Skin epidermis (tissue), 12 donors: ENCODE results near the gene YEATS2.
"Not testable (repeated sequence)": the region's sequence is repeated elsewhere in the genome, so short reads cannot be mapped to it uniquely, and the experiment has no call there.

ENCODE experiments used
- H3K27ac ChIP-seq, 21 experiments: fragments of 200-600 bp; sonication (generic) in 11 of 21; one replicate each; pipeline ENCODE4 v1.5.0; 2020; ENCODE audit warnings: mild to moderate bottlenecking in 3 of 21, inconsistent platforms in 2 of 21, moderate library complexity in 2 of 21
- H3K4me3 ChIP-seq, 7 experiments: fragments of 200-600 bp; sonication (generic) in 2 of 7; one replicate each; pipeline ENCODE4 v1.5.0; 2020; ENCODE audit warnings: inconsistent platforms in 2 of 7, mild to moderate bottlenecking in 2 of 7, moderate library complexity in 1 of 7

The YEATS2 gene

DNA sequence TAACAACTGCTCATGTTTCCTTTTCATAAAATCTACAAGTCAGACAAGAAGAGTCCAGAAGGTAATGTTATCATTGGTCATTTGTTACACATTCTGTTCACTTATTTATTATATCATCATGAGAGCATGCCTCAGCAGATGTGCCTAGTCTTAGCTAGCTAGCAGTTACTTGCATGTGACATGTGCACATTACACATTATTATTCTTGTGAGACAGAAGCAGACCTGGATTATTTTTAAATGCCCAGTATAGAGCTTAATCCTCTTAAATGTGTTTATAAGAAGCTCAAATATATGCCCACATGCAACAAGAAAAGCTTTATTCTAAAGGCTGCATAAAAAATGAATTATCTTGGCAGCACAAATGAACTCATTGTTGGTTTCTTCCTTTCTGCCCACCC is 12.6 kb downstream of the YEATS2 start:
- H3K27ac ChIP-seq: no peak overlapping the region
- H3K4me3 ChIP-seq: no peak overlapping the region

DNA sequence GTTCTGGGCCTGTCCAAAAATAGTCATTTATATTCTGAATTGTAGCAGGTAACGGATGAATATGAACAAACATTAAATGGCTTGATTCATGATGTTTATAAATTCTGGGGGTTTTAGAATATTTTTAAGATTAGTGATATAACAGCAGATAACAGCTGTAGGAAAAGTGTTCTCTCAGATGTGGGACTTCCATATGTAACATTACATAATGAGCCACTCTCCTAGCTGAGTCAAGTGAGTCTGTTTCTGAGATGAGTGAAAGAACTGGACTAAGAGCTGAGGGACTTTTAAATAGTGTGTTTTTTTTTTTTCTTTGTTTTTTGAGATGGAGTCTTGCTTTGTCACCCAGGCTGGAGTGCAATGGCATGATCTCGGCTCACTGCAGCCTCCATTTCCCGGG is 13.9 kb downstream of the YEATS2 start:
- H3K27ac ChIP-seq: no peak overlapping the region
- H3K4me3 ChIP-seq: no peak overlapping the region

DNA sequence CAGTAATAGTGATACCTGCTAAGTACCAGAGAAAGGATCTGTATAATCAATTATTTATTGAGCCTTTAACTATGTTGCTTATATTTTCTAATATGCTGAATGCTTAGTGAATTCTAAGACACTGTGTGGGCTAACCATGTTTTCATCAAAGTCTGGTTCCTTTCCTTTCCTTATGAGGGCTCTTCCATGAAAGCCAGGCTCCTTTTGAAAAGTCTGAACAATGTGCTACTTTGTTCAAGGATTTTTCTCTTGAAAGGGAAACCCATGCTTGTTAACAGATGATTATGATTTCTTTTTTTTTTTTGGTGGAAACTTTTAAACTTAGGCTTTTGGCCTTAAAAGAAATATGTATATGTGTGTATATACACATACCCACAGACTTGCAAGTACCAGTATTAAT is 17.0 kb downstream of the YEATS2 start:
- H3K4me3 ChIP-seq: no peak overlapping the region

DNA sequence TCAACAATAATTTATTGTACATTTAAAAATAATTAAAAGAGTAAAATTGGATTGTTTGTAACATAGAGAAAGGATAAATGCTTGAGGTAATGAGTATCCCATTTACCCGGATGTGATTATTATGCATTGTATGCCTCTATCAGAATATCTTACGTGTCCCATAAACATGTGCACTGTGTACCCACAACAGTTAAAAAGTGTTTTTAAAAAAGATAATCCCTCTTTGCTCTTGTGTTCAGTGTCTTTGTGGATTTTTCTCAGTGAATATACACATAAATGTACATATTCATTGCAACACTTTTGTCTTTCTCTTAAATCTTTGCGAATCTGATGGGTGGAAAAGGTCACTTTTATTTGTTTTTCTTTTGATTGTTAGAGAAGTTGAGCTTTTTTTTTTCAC is 20.4 kb downstream of the YEATS2 start:
- Histone ChIP-seq H3K4me3 (no peak overlapping the region), H3K27ac (no peak overlapping the region)

More for the DNA sequence above, 17.0 kb downstream of the YEATS2 start:
- no peak overlapping the region for H3K27ac ChIP-seq

DNA sequence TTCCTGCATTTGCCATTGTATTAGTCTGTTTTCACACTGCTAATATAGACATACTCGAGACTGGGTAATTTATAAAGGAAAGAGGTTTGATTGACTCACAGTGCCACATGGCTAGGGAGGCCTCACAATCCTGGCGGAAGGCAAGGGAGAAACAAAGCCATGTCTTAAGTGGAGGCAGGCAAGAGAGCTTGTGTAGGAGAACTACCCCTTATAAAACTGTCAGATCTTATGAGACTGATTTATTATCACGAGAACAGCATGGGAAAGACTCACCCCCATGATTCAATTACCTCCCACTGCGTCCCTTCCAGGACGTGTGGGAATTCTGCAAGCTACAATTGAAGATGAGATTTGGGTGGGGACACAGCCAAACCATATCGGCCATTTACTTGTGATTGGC is 27.8 kb downstream of the YEATS2 start:
- Histone ChIP-seq H3K27ac (no peak overlapping the region), H3K4me3 (no peak overlapping the region)

DNA sequence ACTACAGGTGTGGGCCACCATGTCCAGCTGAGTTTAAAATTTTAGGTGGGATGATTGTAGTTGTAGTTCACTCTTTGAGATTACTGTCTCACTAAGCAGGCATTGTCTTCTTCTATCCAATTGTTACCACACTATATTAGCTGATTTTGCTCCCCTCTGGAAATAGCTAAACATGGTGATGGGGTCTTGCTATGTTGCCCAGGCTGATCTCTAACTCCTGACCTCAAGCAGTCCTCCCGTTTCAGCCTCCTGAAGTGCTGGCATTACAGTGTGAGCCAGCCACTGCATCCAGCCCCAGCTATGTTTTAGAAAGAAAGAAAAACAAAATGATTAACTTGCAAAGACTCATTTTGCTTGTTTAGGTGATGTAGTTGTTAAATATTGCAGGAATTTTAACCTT is 30.6 kb downstream of the YEATS2 start:
- no peak overlapping the region for H3K27ac ChIP-seq

DNA sequence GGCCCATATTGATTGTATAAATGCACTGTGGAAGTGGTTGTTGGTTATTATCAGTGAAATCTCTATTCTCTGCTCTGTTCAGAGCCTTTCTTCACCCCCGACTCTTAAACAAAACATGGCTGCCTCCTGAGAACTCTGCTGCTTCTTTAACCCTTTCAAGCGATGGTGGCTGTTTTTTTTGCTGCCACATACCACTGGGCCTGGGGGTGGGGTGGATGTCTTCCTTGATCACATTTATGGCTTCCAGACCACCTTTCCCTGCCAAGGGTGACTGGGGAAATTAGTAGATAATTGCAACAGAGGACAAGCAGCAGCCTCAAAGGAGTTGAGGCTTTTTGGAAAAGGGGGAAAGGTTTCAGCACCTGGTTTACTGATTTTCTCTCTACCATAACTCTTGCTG is 32.8 kb downstream of the YEATS2 start:
- H3K27ac ChIP-seq: no peak overlapping the region
- H3K4me3 ChIP-seq: no peak overlapping the region

More for the DNA sequence above, 30.6 kb downstream of the YEATS2 start:
- no peak overlapping the region for H3K4me3 ChIP-seq

DNA sequence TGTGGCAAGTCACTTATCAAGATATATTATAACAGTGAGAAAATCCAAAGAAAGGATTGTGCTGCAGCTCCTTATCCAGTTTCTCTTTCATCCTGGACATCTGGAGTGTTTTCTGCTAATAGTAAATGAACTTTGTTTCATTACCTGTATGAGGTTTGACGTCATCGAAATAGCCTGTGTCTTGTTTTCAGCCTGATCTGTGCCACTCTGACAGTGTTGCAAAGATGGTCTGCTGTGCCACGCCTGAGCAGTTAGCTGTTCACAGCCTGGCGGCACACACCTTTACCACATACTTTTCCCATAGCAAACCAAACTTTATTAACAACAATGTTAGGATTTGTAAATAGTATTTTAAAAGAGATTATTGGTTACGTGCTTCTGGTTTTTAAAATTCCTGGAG is 34.0 kb downstream of the YEATS2 start:
- Histone ChIP-seq H3K27ac (no peak overlapping the region), H3K4me3 (no peak overlapping the region)

DNA sequence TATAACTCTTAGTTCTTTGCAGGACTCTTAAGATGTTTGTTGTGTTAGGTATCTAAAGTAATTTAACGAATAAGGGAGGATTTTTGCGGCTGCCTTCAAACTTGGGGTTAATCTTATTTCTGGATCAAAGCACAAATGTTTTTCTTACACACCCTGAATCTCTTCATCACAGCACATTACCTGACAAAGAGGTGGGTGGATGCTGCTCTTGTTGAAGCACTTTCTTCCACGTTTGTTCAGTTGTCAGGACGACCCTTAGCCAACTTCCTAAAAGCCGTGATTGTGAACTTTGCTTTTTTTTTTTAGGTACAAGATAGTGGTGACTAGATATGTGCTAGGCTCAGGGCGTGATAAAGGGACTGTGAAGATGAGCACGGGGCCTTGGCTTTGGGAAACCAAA is 36.0 kb downstream of the YEATS2 start:
- H3K27ac ChIP-seq: peak overlapping the region in 1 of 21 experiments; percentile 47
- no peak overlapping the region for H3K4me3 ChIP-seq

DNA sequence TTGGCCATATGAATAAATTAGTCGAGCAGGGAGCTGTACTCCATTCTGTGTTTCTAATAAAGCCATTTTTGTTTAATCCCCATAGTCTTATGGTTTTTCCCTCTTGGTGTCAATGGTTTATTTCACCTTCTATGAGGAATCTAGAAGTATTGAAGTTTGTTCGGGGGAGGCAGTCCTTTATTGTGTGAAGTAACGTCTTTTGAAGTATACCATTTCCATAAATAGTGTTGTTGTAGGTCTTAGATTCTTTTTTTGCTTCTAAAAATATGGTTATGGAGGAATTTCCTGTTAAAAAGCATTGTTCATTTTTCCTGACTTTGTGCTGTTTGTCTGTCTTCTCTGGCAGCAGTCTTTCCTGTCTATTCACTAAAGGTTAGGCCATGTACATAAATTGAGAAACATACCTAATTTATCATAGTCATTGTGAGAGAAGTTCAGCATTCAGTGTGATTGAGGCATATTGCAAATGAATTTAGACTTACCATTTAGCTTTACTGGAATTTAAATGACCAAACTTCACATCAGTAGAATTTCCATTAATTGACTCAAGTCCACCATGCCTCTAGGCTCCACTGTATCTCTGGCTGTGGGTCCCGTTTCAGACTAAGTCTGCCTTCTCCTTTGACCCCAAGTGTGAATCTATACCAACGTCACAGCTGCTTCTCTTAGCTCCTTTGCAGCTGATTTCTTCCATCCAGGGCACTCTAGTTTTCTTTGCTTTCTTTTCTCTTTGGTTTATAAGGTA is 37.3 kb downstream of the YEATS2 start:
- Histone ChIP-seq H3K4me3 (no peak overlapping the region), H3K27ac (peak overlapping the region in 6 of 21 experiments; percentile 22 to 65 (median 42))

DNA sequence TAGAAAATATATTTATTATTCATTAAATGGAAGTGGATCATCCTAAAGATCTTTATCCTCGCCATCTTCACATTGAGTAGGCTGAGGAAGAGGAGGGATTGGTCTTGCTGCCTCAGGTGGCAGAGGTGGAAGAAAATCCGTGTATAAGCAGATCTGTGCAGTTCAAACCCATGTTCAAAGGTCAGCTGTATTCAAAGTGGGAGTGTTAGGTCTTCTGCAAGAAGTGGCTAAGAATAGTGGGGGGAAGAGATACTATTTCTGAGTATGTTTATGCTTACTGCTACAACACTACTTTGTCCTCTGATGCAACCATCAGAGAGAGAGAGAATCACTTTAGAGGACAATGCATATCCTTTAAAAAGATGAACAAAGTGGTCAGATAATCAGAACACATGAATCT is 39.5 kb downstream of the YEATS2 start:
- H3K27ac ChIP-seq: no peak overlapping the region
- H3K4me3 ChIP-seq: no peak overlapping the region

DNA sequence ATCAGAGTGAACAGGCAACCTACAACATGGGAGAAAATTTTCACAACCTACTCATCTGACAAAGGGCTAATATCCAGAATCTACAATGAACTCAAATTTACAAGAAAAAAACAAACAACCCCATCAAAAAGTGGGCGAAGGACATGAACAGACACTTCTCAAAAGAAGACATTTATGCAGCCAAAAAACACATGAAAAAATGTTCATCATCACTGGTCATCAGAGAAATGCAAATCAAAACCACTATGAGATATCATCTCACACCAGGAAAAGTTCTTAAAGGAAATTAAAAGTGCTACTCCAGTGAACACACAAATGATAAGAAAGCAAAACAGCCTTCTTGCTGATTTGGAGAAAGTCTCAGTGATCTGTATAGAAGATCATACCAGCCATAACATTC is 42.6 kb downstream of the YEATS2 start:
- not testable (repeated sequence) for H3K27ac ChIP-seq, H3K4me3 ChIP-seq

DNA sequence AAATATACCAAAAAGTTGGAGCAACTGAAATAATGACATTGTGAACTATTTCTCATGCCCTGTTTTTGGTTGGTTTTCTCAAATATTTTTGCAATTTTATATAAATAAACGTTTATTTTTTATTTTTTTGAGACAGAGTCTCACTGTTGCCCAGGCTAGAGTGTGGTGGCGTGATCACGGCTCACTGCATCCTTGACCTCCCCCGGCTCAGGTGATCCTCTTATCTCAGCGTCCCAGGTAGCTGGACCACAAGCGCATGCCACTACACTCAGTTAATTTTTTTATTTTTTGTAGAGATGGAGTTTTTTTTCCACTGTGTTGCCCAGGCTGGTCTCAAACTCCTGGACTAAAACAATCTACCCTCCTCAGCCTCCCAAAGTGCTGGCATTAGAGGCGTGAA is 45.6 kb downstream of the YEATS2 start:
- H3K27ac ChIP-seq: no peak overlapping the region

DNA sequence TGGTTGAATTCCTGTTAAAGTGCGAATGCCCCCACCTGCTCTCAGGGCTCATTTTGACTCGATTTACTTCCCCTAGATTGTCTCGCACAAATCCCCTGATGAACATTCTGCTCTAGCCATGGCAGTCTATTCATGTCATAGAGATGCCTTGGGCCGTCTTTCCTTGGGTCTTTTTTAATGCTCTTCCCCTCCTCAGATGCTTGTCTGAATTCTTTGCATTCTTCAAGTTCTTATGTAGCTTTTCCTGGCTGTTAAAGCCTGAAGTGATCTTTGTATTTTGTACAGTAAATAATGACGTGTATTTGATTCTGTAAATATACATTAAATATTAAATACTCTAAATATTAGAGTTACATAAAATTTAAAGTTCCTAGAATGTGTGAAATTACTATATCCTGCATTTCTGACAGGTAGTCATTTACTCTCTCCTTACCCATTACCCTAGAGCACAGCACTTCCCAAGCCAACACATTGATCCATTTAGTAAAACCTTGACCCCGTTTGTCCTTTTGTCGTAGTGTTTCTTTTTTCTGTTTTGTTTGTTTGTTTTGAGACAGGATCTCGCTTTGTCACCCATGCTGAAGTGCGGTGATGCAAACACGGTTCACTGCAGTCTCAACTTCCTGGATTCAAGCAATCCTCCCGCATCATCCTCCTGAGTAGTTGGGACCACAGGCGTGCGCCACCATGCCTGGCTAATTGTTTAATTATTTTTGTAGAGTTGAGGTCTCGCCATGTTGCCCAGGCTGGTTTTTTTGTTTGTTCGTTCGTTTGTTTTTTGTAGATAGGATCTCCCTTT is 47.9 kb downstream of the YEATS2 start:
- peak overlapping the region in 1 of 21 experiments; percentile 5 for H3K27ac ChIP-seq
- no peak overlapping the region for H3K4me3 ChIP-seq

More for the DNA sequence above, 45.6 kb downstream of the YEATS2 start:
- no peak overlapping the region for H3K4me3 ChIP-seq

DNA sequence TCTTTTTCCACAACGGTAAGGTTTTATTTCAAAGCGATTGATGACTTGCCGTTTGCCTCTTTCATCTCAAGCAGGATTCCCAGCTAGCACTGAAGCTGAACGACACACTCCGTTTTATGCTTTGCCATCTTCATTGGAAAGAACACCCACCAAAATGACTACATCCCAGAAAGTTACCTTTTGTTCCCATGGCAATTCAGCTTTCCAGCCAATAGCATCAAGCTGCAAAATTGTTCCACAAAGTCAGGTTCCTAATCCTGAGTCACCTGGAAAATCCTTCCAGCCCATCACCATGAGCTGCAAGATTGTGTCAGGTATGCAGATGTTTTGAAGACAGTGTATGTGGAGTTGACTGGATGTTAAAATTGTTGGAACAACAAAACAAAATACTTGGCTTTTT is 56.5 kb downstream of the YEATS2 start:
- H3K27ac ChIP-seq: no peak overlapping the region

DNA sequence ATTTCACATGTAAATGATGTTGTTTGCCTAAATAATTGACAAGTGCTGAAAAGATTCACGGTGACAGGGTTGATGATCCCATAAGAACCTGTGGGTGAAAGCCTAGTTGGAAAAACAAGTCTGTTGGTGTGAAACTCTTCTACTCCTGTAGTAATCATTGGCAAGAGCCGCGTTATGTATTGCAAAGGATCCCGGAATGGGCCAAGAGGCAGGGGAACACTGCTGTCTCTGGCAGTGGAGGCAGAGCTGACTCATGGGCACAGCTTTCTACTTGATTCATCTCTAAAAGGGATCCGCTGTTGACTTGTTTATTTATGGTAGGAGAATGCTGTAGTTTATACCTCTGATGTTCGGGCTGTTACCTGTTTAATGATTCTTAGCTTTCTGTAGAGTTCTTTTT is 64.7 kb downstream of the YEATS2 start:
- H3K4me3 ChIP-seq: no peak overlapping the region
- H3K27ac ChIP-seq: no peak overlapping the region

More for the DNA sequence above, 56.5 kb downstream of the YEATS2 start:
- no peak overlapping the region for H3K4me3 ChIP-seq

DNA sequence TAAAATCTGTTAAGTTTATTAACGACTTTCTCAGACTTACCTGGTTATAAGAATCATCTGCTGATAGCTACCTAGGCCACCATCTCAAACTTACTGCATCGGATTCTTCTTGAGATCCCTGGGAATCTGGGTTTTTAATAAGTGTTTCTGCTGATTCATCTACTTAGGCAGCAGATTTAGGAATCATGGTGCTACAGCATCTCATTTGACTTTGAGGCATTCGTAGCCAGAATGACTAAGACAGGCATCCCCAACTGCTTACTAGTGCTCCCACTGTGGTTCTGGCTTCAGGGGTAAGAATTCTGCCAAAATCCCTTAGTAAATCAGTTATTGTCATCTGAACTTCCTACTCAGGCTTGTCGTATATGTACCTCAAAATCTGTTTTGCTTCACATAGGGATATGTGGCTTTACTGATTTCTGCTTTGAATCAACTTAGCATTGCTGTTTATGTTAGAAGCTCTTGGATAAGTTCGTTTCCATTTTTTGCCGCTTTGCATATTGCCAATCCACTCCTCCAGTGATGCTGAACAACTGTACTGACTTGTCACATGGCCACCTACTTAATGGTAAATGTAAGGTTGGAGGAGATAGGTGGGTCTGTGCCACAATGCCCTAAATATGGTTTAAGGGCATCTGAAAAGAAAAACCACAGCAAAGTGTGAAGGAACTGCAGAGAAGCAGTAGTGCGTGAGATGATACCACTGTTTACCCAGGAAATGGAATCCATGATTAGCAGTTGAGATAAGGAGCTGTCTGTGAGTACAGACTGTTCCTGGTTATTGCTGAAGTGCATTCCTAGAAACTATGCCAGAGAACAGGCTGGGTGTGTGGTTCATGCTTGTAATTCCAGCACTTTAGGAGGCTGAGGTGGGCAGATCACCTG is 67.5 kb downstream of the YEATS2 start:
- H3K4me3 ChIP-seq: no peak overlapping the region

DNA sequence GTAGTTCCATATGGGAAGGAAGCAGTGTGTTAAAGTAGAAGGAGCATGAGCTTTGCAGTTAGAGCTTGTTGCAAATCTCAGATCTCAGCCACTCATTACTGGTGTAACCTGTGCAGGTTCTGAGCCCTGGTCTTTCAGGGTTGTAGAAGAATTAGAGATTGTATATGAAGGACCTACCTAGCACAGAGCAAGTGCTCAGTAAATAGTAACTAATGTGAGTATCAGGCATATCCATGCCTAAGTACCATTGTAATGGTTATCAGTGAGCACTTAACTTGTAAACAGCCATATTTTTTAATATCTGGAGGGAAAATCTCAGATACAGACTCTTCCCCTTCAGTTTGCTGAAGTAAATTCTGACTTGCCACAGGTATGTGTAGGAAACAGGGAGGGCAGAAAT is 68.5 kb downstream of the YEATS2 start:
- no peak overlapping the region for H3K27ac ChIP-seq
- no peak overlapping the region for H3K4me3 ChIP-seq

More for the DNA sequence above, 67.5 kb downstream of the YEATS2 start:
- H3K27ac ChIP-seq: no peak overlapping the region

DNA sequence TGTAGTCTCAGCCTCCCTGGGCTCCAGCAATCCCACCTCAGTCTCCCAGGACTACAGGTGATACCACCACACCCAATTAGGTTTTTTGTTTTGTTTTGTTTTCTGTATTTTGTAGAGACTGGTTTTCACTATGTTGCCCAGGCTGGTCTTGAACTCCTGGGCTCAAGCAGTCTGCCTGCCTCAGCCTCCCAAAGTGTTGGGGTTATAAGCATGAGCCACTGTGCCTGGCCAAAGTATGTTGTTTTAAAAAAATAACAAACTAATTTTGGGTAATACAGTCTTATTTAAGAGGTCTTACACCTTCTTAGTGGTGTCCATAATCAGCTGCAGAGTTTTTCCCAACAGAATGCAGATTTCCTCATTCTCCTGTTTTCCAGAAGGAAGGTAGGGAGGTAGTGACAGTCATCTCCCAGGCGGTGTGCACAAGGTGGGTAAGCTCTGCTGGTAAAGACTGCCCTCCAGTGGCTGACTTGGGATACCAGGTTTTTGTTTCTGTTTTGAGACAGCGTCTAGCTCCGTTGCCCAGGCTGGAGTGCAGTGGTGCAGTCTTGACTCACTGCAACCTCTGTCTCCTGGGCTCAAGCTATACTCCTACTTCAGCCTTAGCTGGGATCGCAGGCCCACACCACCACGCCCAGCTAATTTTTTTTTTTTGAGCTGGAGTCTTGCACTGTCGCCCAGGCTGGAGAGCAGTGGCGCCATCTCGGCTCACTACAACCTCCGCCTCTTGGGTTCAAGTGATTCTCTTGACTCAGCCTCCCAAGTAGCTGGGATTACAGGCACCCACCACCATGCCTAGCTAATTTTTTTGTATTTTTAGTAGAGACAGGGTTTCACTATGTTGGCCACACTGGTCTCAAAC is 69.4 kb downstream of the YEATS2 start:
- no peak overlapping the region for H3K4me3 ChIP-seq

More for the DNA sequence above, 69.4 kb downstream of the YEATS2 start:
- no peak overlapping the region for H3K27ac ChIP-seq
